Keratinocyte (primary cell): Measurements from ENCODE around the gene PELI1. TPM values are rescaled to one million over a fixed set of nuclear protein-coding genes. Genes with fewer than 3 reads are reported as not detected.

Experiments used
- DNase-seq: peaks from one replicate; pipeline ENCODE4 v3.0.0-alpha.2; 2011; ENCODE audit warnings: low read depth, missing footprints, low spot score
- FAIRE-seq: peaks from 2 replicates; lab custom pipeline; 2011; peaks lifted over from hg19 to GRCh38; lab: Jason Lieb, UNC
- H2AFZ ChIP-seq: 2 replicates; pipeline ENCODE4 v1.6.0; 2012; ENCODE audit warnings: low read length, control low read depth, inconsistent platforms; ENCODE audit not compliant: control insufficient read depth
- H3K27ac ChIP-seq: 2 replicates; pipeline ENCODE4 v1.5.1; 2011; ENCODE audit warnings: low read length; ENCODE audit not compliant: control insufficient read depth, insufficient read depth
- H3K27me3 ChIP-seq: 3 replicates; pipeline ENCODE4 v1.6.0; 2011; ENCODE audit warnings: low read length; ENCODE audit not compliant: control insufficient read depth, insufficient read depth; ENCODE audit errors: extremely low read depth
- H3K36me3 ChIP-seq, 2 experiments: 2 replicates in 1 of 2; 3 replicates in 1 of 2; pipeline ENCODE4 v1.5.1; 2011; ENCODE audit warnings: low read length in 2 of 2, mild to moderate bottlenecking in 1 of 2; ENCODE audit not compliant: control insufficient read depth in 2 of 2, insufficient read depth in 2 of 2; ENCODE audit errors: extremely low read depth in 1 of 2
- H3K4me1 ChIP-seq: 3 replicates; pipeline ENCODE4 v1.5.1; 2011; ENCODE audit warnings: low read length; ENCODE audit not compliant: control insufficient read depth, insufficient read depth; ENCODE audit errors: extremely low read depth
- H3K4me2 ChIP-seq: 3 replicates; pipeline ENCODE4 v1.6.0; 2011; ENCODE audit warnings: low read depth, low read length; ENCODE audit not compliant: control insufficient read depth, insufficient read depth; ENCODE audit errors: extremely low read depth
- H3K4me3 ChIP-seq, 3 experiments: fragments of 200-600 bp in 1 of 3; sonication (generic) in 1 of 3; 2 replicates in 2 of 3; 3 replicates in 1 of 3; pipeline ENCODE4 v1.5.1; 2011 to 2016; ENCODE audit warnings: low read length in 3 of 3, mild to moderate bottlenecking in 3 of 3, control low read depth in 2 of 3, inconsistent platforms in 1 of 3, low read depth in 1 of 3, mixed read lengths in 1 of 3, mixed run types in 1 of 3, moderate library complexity in 1 of 3; ENCODE audit not compliant: control insufficient read depth in 2 of 3, insufficient read depth in 2 of 3; ENCODE audit errors: extremely low read depth in 1 of 3
- H3K79me2 ChIP-seq: 2 replicates; pipeline ENCODE4 v1.6.0; 2012; ENCODE audit warnings: low read length; ENCODE audit not compliant: control insufficient read depth, insufficient read depth
- H3K9ac ChIP-seq: 3 replicates; pipeline ENCODE4 v1.6.0; 2011; ENCODE audit warnings: low read length; ENCODE audit not compliant: control insufficient read depth, insufficient read depth; ENCODE audit errors: extremely low read depth
- H3K9me1 ChIP-seq: 3 replicates; pipeline ENCODE4 v1.6.0; 2011; ENCODE audit warnings: low read length; ENCODE audit not compliant: control insufficient read depth, insufficient read depth; ENCODE audit errors: extremely low read depth
- H3K9me3 ChIP-seq: 2 replicates; pipeline ENCODE4 v1.5.1; 2012; ENCODE audit warnings: low read depth, low read length; ENCODE audit not compliant: control insufficient read depth
- H4K20me1 ChIP-seq: 3 replicates; pipeline ENCODE4 v1.6.0; 2011; ENCODE audit warnings: low read length; ENCODE audit not compliant: control insufficient read depth, insufficient read depth; ENCODE audit errors: extremely low read depth
- CTCF ChIP-seq, 3 experiments: IDR thresholded peaks in 1 of 3; conservative IDR thresholded peaks in 1 of 3; optimal IDR thresholded peaks in 1 of 3; 2 replicates in 2 of 3; 3 replicates in 1 of 3; pipeline versions ENCODE3 to v1.5.1; 2011; ENCODE audit warnings: low read length in 3 of 3, mild to moderate bottlenecking in 3 of 3, moderate library complexity in 2 of 3, control low read depth in 1 of 3, inconsistent platforms in 1 of 3; ENCODE audit not compliant: insufficient read depth in 2 of 3; ENCODE audit errors: extremely low read depth in 1 of 3
- EZH2 ChIP-seq: IDR thresholded peaks from one replicate; pipeline ENCODE4 v1.6.1; 2012; ENCODE audit warnings: inconsistent platforms, mild to moderate bottlenecking, low read length, moderate library complexity
- dilution Hi-C: fragments of 300-500 bp; cut with MboI; formaldehyde crosslinking; loops from one replicate; pipeline ENCODE4 v1.7.0; 2020; ENCODE audit warnings: low sequenced_read_pairs; ENCODE audit not compliant: extremely low pct_ligation_motif_present
- polyA plus RNA-seq, 5 experiments: library from polyadenylated mRNA; depleted of rRNA in 3 of 5; stranded (reverse) in 3 of 5; stranded (forward) in 1 of 5; unstranded in 1 of 5; fragments of >200 nt; gene quantifications; 1 replicate in 1 of 5; 2 replicates in 3 of 5; 3 replicates in 1 of 5; pipeline versions ENCODE4 v1.2.1 to v1.2.3, GENCODE V29; 2011 to 2012; ENCODE audit warnings: missing spikeins in 2 of 5, low read depth in 1 of 5, low replicate concordance in 1 of 5

PELI1 gene
- polyA plus RNA-seq, 1 donor (not counting 4 experiments of a cell fraction or from before 2014, with no cell fraction given) = 21.2 TPM

GRCh38 chr2:64094663-64095382 lies 49.4 kb downstream of the PELI1 start:
- H3K27ac ChIP-seq = no peak overlapping the region
- TF ChIP-seq CTCF (optimal IDR thresholded peaks at IDR 0.05 in 1 of 3, IDR thresholded peaks at IDR 0.05 in 1 of 3, conservative IDR thresholded peaks at IDR 0.05 in 1 of 3; ENCODE audit: extremely low read depth in 1 of 3, insufficient read depth in 2 of 3, low read length in 3 of 3) (no peak), EZH2 (no peak)
- no peak overlapping the region for H3K4me2 ChIP-seq
- no peaks in the 10 kb centered on the region for H3K4me1 ChIP-seq
- H3K27me3 ChIP-seq = no peaks in the 10 kb centered on the region
- peaks cover 2% of the 10 kb centered on the region for H3K9me1 ChIP-seq
- dilution Hi-C loops = no loop called here
- H4K20me1 ChIP-seq = no peaks in the 10 kb centered on the region
- DNase-seq = no peak
- no peaks in the 10 kb centered on the region for H3K9me3 ChIP-seq
- no peak for FAIRE-seq
- no peaks in the 10 kb centered on the region for H3K79me2 ChIP-seq
- H3K9ac ChIP-seq = no peak overlapping the region
- no peak overlapping the region for H3K4me3 ChIP-seq
- H2AFZ ChIP-seq = no peak overlapping the region
- peaks cover 15% of the 10 kb centered on the region in 2 experiments for H3K36me3 ChIP-seq

- no peak overlapping the region for H3K9ac ChIP-seq
- H3K27ac ChIP-seq = no peak overlapping the region
- H3K27me3 ChIP-seq = no peaks in the 10 kb centered on the region
- H3K9me3 ChIP-seq = no peaks in the 10 kb centered on the region
- no peaks in the 10 kb centered on the region for H3K4me1 ChIP-seq
- H3K4me2 ChIP-seq = no peak overlapping the region
- DNase-seq (no peak), FAIRE-seq (no peak)
- H3K36me3 ChIP-seq = peaks cover 14 to 17% of the 10 kb centered on the region in 2 experiments
- no peaks in the 10 kb centered on the region for H3K79me2 ChIP-seq
- dilution Hi-C loops = no loop called here
- H3K4me3 ChIP-seq = no peak overlapping the region
- H3K9me1 ChIP-seq = peaks cover 2% of the 10 kb centered on the region
- H4K20me1 ChIP-seq = no peaks in the 10 kb centered on the region
- TF ChIP-seq CTCF (optimal IDR thresholded peaks at IDR 0.05 in 1 of 3, IDR thresholded peaks at IDR 0.05 in 1 of 3, conservative IDR thresholded peaks at IDR 0.05 in 1 of 3; ENCODE audit: extremely low read depth in 1 of 3, insufficient read depth in 2 of 3, low read length in 3 of 3) (no peak), EZH2 (no peak)
- no peak overlapping the region for H2AFZ ChIP-seq
Measured at GRCh38 chr2:64093341-64093740, 50.9 kb downstream of the PELI1 start.
